Kidney epithelial cell (primary cell): ENCODE results near the gene USP16. TPM values are rescaled to one million over a fixed set of nuclear protein-coding genes. Genes with fewer than 3 reads are reported as not detected.
A peak's percentile ranks its signal among the peaks of the same experiment; 100 is the strongest.
"Not testable (repeated sequence)": the region's sequence is repeated elsewhere in the genome, so short reads cannot be mapped to it uniquely, and the experiment has no call there.

Experiments
- DNase-seq: peaks from one replicate; pipeline ENCODE4 v3.0.0-alpha.2; 2010; ENCODE audit warnings: low read depth
- H3K27me3 ChIP-seq: 2 replicates; pipeline ENCODE4 v1.6.0; 2011; ENCODE audit warnings: low read length; ENCODE audit not compliant: control insufficient read depth, insufficient read depth
- H3K36me3 ChIP-seq: 2 replicates; pipeline ENCODE4 v1.5.1; 2011; ENCODE audit warnings: low read length; ENCODE audit not compliant: control insufficient read depth, insufficient read depth
- H3K4me3 ChIP-seq: 2 replicates; pipeline ENCODE4 v1.5.1; 2011; ENCODE audit warnings: low read depth, mild to moderate bottlenecking, control low read depth, low read length
- CTCF ChIP-seq: IDR thresholded peaks from 2 replicates; pipeline ENCODE4 v1.5.1; 2011; ENCODE audit warnings: mild to moderate bottlenecking, moderate library complexity, low read length, control low read depth, inconsistent platforms; ENCODE audit not compliant: insufficient read depth, poor library complexity, severe bottlenecking
- total RNA-seq: library from RNA; depleted of rRNA; stranded (reverse); fragments of >200 nt; gene quantifications from 2 replicates; pipeline ENCODE4 v1.2.3, GENCODE V29; 2015

The USP16 gene
- total RNA-seq, 1 donor from 2014 or later = 30.0 TPM

GRCh38 chr21:29074783-29075182, 50.3 kb downstream of the USP16 start:
- no peaks in the 10 kb centered on the region for H3K27me3 ChIP-seq
- TF ChIP-seq CTCF = no peak
- H3K4me3 ChIP-seq = no peak overlapping the region
- no peaks in the 10 kb centered on the region for H3K36me3 ChIP-seq
- no peak for DNase-seq

- Histone ChIP-seq H3K27me3 (no peaks in the 10 kb centered on the region), H3K36me3 (no peaks in the 10 kb centered on the region), H3K4me3 (no peak overlapping the region)
- peak; percentile 43 for DNase-seq
- no peak for TF ChIP-seq CTCF
These were observed 51.4 kb downstream of the USP16 start for GRCh38 chr21:29075706-29076466.

GRCh38 chr21:29076731-29077640, 52.5 kb downstream of the USP16 start:
- H3K36me3 ChIP-seq, DNase-seq, H3K27me3 ChIP-seq: not testable (repeated sequence)
- peak overlapping the region; percentile 42 for H3K4me3 ChIP-seq

GRCh38 chr21:29077651-29078090, 53.2 kb downstream of the USP16 start:
- peak overlapping the region; percentile 42 for H3K4me3 ChIP-seq
- no peak for TF ChIP-seq CTCF
- no peak for DNase-seq

GRCh38 chr21:29078869-29079767, 54.6 kb downstream of the USP16 start:
- Histone ChIP-seq H3K27me3 (no peaks in the 10 kb centered on the region), H3K4me3 (no peak overlapping the region), H3K36me3 (no peaks in the 10 kb centered on the region)
- no peak for DNase-seq
- no peak for TF ChIP-seq CTCF

More at GRCh38 chr21:29077651-29078090, 53.2 kb downstream of the USP16 start:
- no peaks in the 10 kb centered on the region for H3K27me3 ChIP-seq
- H3K36me3 ChIP-seq = no peaks in the 10 kb centered on the region
